ENCODE data around the gene ZFP91. TPM values are rescaled to one million over a fixed set of nuclear protein-coding genes. Genes with fewer than 3 reads are reported as not detected.

ZFP91 gene
- total and polyA plus RNA-seq, 12 donors, result 6.6 to 58.1 (median 49.3) TPM

DNA sequence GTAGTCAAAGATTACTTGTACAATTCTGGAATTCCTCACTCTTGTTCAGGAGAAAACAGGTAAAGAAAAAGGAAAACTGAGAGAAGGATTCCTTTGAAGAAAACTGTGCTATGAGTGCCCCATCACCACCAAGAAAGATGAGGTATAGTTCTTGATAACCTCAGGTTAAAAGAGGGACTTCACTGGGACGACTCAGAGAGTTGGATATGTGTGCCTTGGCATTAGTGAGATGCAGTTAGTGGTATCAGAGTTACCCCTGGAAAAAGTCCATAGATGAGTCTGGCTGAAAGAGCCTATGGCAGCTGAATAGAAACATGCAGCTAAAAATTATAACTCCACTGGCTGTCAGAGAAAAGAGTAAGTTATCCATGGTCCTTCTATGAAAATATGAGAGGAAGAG is 32.0 kb upstream of the ZFP91 start:
- intact Hi-C loops (cut with DNase I), result no loop called here
- DNase-seq, result no peak
- Histone ChIP-seq H3K4me1 (replicated peaks in 1 of 2) (no peaks in the 10 kb centered on the region), H3K36me3 (replicated peaks in 1 of 2) (peaks cover 0 to 62% of the 10 kb centered on the region in 2 donors), H3K9me3 (replicated peaks in 1 of 3) (no peaks in the 10 kb centered on the region), H3K27me3 (no peaks in the 10 kb centered on the region), H3K27ac (no peak overlapping the region), H3K4me3 (no peak overlapping the region)
- TF ChIP-seq, protein P1, sequence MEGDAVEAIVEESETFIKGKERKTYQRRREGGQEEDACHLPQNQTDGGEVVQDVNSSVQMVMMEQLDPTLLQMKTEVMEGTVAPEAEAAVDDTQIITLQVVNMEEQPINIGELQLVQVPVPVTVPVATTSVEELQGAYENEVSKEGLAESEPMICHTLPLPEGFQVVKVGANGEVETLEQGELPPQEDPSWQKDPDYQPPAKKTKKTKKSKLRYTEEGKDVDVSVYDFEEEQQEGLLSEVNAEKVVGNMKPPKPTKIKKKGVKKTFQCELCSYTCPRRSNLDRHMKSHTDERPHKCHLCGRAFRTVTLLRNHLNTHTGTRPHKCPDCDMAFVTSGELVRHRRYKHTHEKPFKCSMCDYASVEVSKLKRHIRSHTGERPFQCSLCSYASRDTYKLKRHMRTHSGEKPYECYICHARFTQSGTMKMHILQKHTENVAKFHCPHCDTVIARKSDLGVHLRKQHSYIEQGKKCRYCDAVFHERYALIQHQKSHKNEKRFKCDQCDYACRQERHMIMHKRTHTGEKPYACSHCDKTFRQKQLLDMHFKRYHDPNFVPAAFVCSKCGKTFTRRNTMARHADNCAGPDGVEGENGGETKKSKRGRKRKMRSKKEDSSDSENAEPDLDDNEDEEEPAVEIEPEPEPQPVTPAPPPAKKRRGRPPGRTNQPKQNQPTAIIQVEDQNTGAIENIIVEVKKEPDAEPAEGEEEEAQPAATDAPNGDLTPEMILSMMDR (IDR thresholded peaks at IDR 0.05), result no peak
- no peak for TF ChIP-seq POLR2A (IDR thresholded peaks at IDR 0.05)
- WGBS, 4 donors, result 82 to 96% (median 89%) methylated on average over 1 of the region's 1 CpG

DNA sequence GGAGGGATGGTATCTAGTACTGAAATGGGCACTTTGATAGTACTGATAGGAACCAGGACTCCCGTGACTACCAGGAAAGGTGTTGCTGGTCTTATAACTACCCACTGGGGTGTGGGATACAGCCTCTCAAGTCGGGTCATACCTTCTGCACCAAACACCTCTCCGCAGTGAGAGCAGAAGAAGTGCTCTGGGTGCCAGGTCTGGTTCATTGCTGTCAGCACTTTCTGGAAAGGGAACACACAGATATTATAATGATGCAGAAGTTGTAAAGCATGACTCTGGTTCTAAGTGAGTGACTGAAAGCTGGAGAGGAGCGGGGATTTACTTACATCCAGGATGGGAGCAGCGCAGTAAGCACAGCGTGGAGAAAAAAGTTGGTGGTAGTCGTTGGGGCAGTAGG is 29.2 kb upstream of the ZFP91 start:
- TF ChIP-seq POLR2A (IDR thresholded peaks at IDR 0.05), result no peak
- TF ChIP-seq, protein P1 (IDR thresholded peaks at IDR 0.05), result no peak
- Histone ChIP-seq H3K27ac (no peak overlapping the region), H3K4me3 (no peak overlapping the region), H3K27me3 (no peaks in the 10 kb centered on the region), H3K4me1 (replicated peaks in 1 of 2) (no peaks in the 10 kb centered on the region), H3K36me3 (replicated peaks in 1 of 2) (peaks cover 0 to 89% of the 10 kb centered on the region in 2 donors), H3K9me3 (replicated peaks in 1 of 3) (no peaks in the 10 kb centered on the region)
- 95 to 98% (median 97%) methylated on average over 7 of the region's 7 CpGs for WGBS, 4 donors
- DNase-seq, result no peak
- intact Hi-C loops (cut with DNase I), result no loop called here

DNA sequence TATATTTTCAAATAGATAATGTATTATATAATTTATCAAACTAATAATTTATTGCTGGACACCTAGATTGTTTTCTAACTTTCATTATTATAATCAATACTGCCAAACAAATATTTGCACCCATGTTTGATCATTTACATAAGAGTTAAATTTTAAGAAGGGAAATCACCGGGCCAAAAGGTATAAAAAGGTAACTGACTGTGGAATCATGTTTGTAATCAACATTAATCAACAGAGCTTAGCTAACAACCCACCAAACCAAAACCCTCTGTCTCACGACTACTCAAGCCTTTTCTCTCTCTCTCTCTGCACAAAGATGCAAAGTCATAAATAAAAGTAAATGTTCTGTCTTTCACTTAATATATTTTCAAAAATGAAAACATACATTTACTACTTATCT is 18.0 kb upstream of the ZFP91 start:
- intact Hi-C loops (cut with DNase I), result loop anchor here in 1 of 2 donors (10.0 kb wide), 1 partner anchor 114 kb away; no protein-coding TSS in a partner anchor
- Histone ChIP-seq H3K27ac (no peak overlapping the region), H3K4me3 (no peak overlapping the region), H3K36me3 (replicated peaks in 1 of 2) (no peaks in the 10 kb centered on the region), H3K4me1 (replicated peaks in 1 of 2) (no peaks in the 10 kb centered on the region), H3K9me3 (replicated peaks in 1 of 3) (no peaks in the 10 kb centered on the region), H3K27me3 (no peaks in the 10 kb centered on the region)
- no peak for TF ChIP-seq POLR2A (IDR thresholded peaks at IDR 0.05)
- TF ChIP-seq, protein P1 (IDR thresholded peaks at IDR 0.05), result no peak
- no peak for DNase-seq
- 46 to 93% (median 55%) methylated on average over 2 of the region's 2 CpGs for WGBS, 4 donors

DNA sequence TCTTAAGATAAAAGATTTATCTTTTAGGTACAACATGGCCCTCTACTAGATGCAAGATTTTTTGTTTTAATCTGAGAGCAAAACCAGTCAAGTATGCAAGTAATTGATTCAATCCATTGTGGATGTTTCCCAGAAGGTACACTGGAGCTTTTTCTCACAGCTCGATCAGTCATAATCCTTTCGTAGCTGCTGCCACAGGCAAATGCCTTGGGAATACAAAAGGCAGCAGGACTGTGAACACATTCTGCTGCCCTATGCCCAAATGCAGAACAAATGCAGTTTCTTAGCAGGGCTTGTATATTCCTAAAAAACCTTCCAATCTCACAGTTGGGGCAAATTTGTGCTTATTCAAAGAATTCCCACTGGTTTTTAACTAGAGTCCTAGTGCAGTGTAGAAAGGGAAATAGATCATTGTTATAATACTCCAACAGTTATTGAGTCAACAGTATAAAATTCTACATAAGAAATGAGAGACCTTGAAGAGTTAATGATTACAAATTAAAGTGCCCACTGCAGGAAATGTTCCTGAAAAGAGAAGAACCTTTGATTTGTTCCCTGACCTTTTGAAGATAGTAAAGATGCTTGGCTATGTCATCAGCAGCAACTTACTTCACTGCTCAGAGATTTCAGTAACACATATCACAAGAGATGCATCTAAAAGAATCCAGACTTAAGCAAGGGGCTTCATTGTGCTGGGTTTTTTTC is 17.3 kb upstream of the ZFP91 start:
- no peak for TF ChIP-seq POLR2A (IDR thresholded peaks at IDR 0.05)
- TF ChIP-seq, protein P1 (IDR thresholded peaks at IDR 0.05), result no peak
- Histone ChIP-seq H3K4me3 (no peak overlapping the region), H3K9me3 (replicated peaks in 1 of 3) (no peaks in the 10 kb centered on the region), H3K27ac (no peak overlapping the region), H3K36me3 (replicated peaks in 1 of 2) (no peaks in the 10 kb centered on the region), H3K4me1 (replicated peaks in 1 of 2) (no peaks in the 10 kb centered on the region), H3K27me3 (no peaks in the 10 kb centered on the region)
- DNase-seq, result no peak
- WGBS, 4 donors, result 82 to 93% (median 90%) methylated on average over 2 of the region's 2 CpGs
- intact Hi-C loops (cut with DNase I), result loop anchor here in 1 of 2 donors (10.0 kb wide), 1 partner anchor 113 kb away; no protein-coding TSS in a partner anchor

Data from adrenal gland (tissue), 12 donors.